ENCODE measurements around the gene ITGB1. TPM values are rescaled to one million over a fixed set of nuclear protein-coding genes. Genes with fewer than 3 reads are reported as not detected.

ITGB1 gene
- total and polyA plus RNA-seq, 9 of the 15 experiments (the other 6 are each of a cell fraction or from before 2014, with no cell fraction given) = 40.2 to 194 (median 155) TPM

GRCh38 chr10:33005322-33006301, 47.6 kb upstream of the ITGB1 start (continued):
- TF ChIP-seq AFF4 (CRISPR knock-in tag; IDR thresholded peaks at IDR 0.05) (no peak), ZNF212 (CRISPR knock-in tag; IDR thresholded peaks at IDR 0.05) (no peak), NCOA6 (IDR thresholded peaks at IDR 0.05) (no peak), NRF1 (conservative IDR thresholded peaks at IDR 0.05 in 1 of 2, IDR thresholded peaks at IDR 0.05 in 1 of 2) (peak; percentile 53 to 54; a peak in 3 of 4 replicates), PTRF (tag; IDR thresholded peaks at IDR 0.05) (no peak), ZNF57 (CRISPR knock-in tag; IDR thresholded peaks at IDR 0.05) (no peak), KHSRP (IDR thresholded peaks at IDR 0.05) (no peak), KAT8 (IDR thresholded peaks at IDR 0.05; ENCODE audit: low read depth) (no peak), SNIP1 (IDR thresholded peaks at IDR 0.05; ENCODE audit: low read depth) (no peak), GMEB1 (CRISPR knock-in tag; IDR thresholded peaks at IDR 0.05) (no peak), KLF1 (tag; IDR thresholded peaks at IDR 0.05) (no peak), MXI1 (IDR thresholded peaks at IDR 0.05; ENCODE audit: low read depth, low read length) (no peak), ELF1 (tag; IDR thresholded peaks at IDR 0.05) (no peak), ZNF695 (CRISPR knock-in tag; IDR thresholded peaks at IDR 0.05) (no peak), TFE3 (CRISPR knock-in tag; IDR thresholded peaks at IDR 0.05) (no peak), HBP1 (CRISPR knock-in tag; IDR thresholded peaks at IDR 0.05) (no peak), ZNF232 (CRISPR knock-in tag; IDR thresholded peaks at IDR 0.05) (no peak), TFAP4 (CRISPR knock-in tag; IDR thresholded peaks at IDR 0.05; ENCODE audit: borderline replicate concordance) (0 out of 2 replicates have a peak, but pooled peaks have one; percentile 10), TGIF2 (CRISPR knock-in tag; IDR thresholded peaks at IDR 0.05) (no peak)
